Naive thymus-derived CD4-positive, alpha-beta T cell (primary cell): Measurements from ENCODE around the gene SULT6B1. TPM values are rescaled to one million over a fixed set of nuclear protein-coding genes. Genes with fewer than 3 reads are reported as not detected.
"Not testable (repeated sequence)": the region's sequence is repeated elsewhere in the genome, so short reads cannot be mapped to it uniquely, and the experiment has no call there.

Source experiments
- ATAC-seq: fragments of 150-1000 bp; cut with Tn5 transposase; 2 replicates; pipeline ENCODE4 v1.10.0; 2021; ENCODE audit warnings: mild to moderate bottlenecking, moderate library complexity
- CTCF ChIA-PET: fragments of 350-600 bp; sonication (Branson Sonifier 250); formaldehyde crosslinking; loops from one replicate; lab custom pipeline; 2021; ENCODE audit warnings: antibody characterized with exemption; lab: Charles Lee
- POLR2A ChIA-PET: fragments of 350-600 bp; sonication (Branson Sonifier 250); formaldehyde crosslinking; loops from one replicate; lab custom pipeline; 2021; ENCODE audit warnings: antibody characterized with exemption, inconsistent platforms; lab: Charles Lee
- DNase-seq, 9 donors: peaks; one replicate each; pipeline versions ENCODE4 v3.0.0 to v3.0.0-alpha.2; 2020 to 2022; ENCODE audit warnings: mixed read lengths in 1 of 9
- H3K27ac ChIP-seq: one replicate; pipeline ENCODE4 v1.7.0; 2013; ENCODE audit warnings: mild to moderate bottlenecking, low read depth, low read length, moderate library complexity
- H3K27me3 ChIP-seq, 2 donors: one replicate each; pipeline ENCODE4 v1.7.0; 2013; ENCODE audit warnings: low read length in 2 of 2, mild to moderate bottlenecking in 2 of 2, moderate library complexity in 2 of 2; ENCODE audit not compliant: control insufficient read depth in 2 of 2, insufficient read depth in 2 of 2
- H3K36me3 ChIP-seq, 3 experiments: 1 replicate in 2 of 3; 2 replicates in 1 of 3; pipeline ENCODE4 v1.7.0; 2013; ENCODE audit warnings: low read length in 3 of 3, mild to moderate bottlenecking in 3 of 3, moderate library complexity in 1 of 3; ENCODE audit not compliant: insufficient read depth in 3 of 3, control insufficient read depth in 2 of 3
- H3K4me1 ChIP-seq, 2 donors: one replicate each; pipeline ENCODE4 v1.7.0; 2013; ENCODE audit warnings: low read length in 2 of 2, mild to moderate bottlenecking in 2 of 2, moderate library complexity in 1 of 2; ENCODE audit not compliant: control insufficient read depth in 2 of 2, insufficient read depth in 2 of 2
- H3K4me3 ChIP-seq: 2 replicates; pipeline ENCODE4 v1.7.0; 2013; ENCODE audit warnings: mild to moderate bottlenecking, low read length
- H3K9me3 ChIP-seq, 3 experiments: 1 replicate in 2 of 3; 2 replicates in 1 of 3; pipeline ENCODE4 v1.7.0; 2013; ENCODE audit warnings: low read length in 3 of 3; ENCODE audit not compliant: control insufficient read depth in 2 of 3
- H3K27ac Mint-ChIP-seq, 9 donors: one replicate each; pipeline ENCODE4 v1.8.0; 2020 to 2022; ENCODE audit warnings: mixed read lengths in 9 of 9, mild to moderate bottlenecking in 8 of 9, moderate library complexity in 5 of 9, inconsistent platforms in 2 of 9
- H3K27me3 Mint-ChIP-seq, 5 donors: one replicate each; pipeline ENCODE4 v1.8.0; 2021 to 2022; ENCODE audit warnings: mixed read lengths in 5 of 5, mild to moderate bottlenecking in 1 of 5
- H3K36me3 Mint-ChIP-seq, 5 donors: one replicate each; pipeline ENCODE4 v1.8.0; 2020 to 2022; ENCODE audit warnings: mixed read lengths in 5 of 5, mild to moderate bottlenecking in 3 of 5, inconsistent platforms in 1 of 5
- H3K4me1 Mint-ChIP-seq, 7 donors: one replicate each; pipeline ENCODE4 v1.8.0; 2020 to 2022; ENCODE audit warnings: mixed read lengths in 7 of 7, mild to moderate bottlenecking in 3 of 7, inconsistent platforms in 1 of 7
- H3K4me3 Mint-ChIP-seq, 10 donors: one replicate each; pipeline ENCODE4 v1.8.0; 2020 to 2022; ENCODE audit warnings: mild to moderate bottlenecking in 10 of 10, mixed read lengths in 10 of 10, moderate library complexity in 6 of 10, inconsistent platforms in 2 of 10
- H3K9me3 Mint-ChIP-seq, 11 donors: one replicate each; pipeline ENCODE4 v1.8.0; 2020 to 2022; ENCODE audit warnings: mixed read lengths in 11 of 11, mild to moderate bottlenecking in 4 of 11, inconsistent platforms in 1 of 11, moderate library complexity in 1 of 11
- intact Hi-C, 2 donors: fragments of 100-400 bp; cut with micrococcal nuclease; formaldehyde crosslinking; loops; one replicate each; pipeline ENCODE4 v1.15.1; 2023
- polyA plus RNA-seq, 2 donors: library from polyadenylated mRNA; unstranded; fragments of 300-500 nt; fragmentation: Illumina TruSeq; gene quantifications; one replicate each; pipeline ENCODE4 v1.2.3, GENCODE V29; 2021
- total RNA-seq, 6 experiments: library from RNA in 5 of 6; stranded (reverse) in 5 of 6; gene quantifications; 1 replicate in 5 of 6; 2 replicates in 1 of 6; pipeline ENCODE4 v1.2.3 and lab custom pipeline; 2021 to 2026

The SULT6B1 gene
- total and polyA plus RNA-seq, 7 experiments from 2014 or later = not detected

GRCh38 chr2:37226863-37227262 lies 38.4 kb upstream of the SULT6B1 start:
- ChIA-PET POLR2A (interaction anchor here (0.9 kb wide), 1 partner anchor 1525 kb away, joined by 3 read pairs; the partner anchor contains the start of gene SRSF7), CTCF (no interaction called here)
- H3K36me3 ChIP-seq = peaks cover 0 to 27% (median 19%) of the 10 kb centered on the region in 3 experiments
- H3K27me3 ChIP-seq = no peaks in the 10 kb centered on the region
- Mint-ChIP-seq H3K4me3 (peak overlapping the region in 5 of 10 donors; percentile 20 to 57 (median 33)), H3K36me3 (peaks cover 4 to 39% (median 27%) of the 10 kb centered on the region in 5 donors), H3K27me3 (no peaks in the 10 kb centered on the region), H3K27ac (no peak overlapping the region), H3K9me3 (peaks cover 0 to 1% (median 0%) of the 10 kb centered on the region in 11 donors), H3K4me1 (peaks cover 40 to 70% (median 58%) of the 10 kb centered on the region in 7 donors)
- H3K9me3 ChIP-seq = no peaks in the 10 kb centered on the region
- intact Hi-C loops = no loop called here
- peaks cover 15 to 31% of the 10 kb centered on the region in 2 donors for H3K4me1 ChIP-seq
- no peak overlapping the region for H3K27ac ChIP-seq
- no peak overlapping the region for H3K4me3 ChIP-seq
- DNase-seq (no peak), ATAC-seq (no peak)

- DNase-seq, H3K9me3 ChIP-seq, H3K9me3 Mint-ChIP-seq, H3K27ac ChIP-seq, H3K27me3 Mint-ChIP-seq, POLR2A ChIA-PET, H3K4me3 ChIP-seq, ATAC-seq, H3K27me3 ChIP-seq, CTCF ChIA-PET, intact Hi-C loops: not testable (repeated sequence)
- peaks cover 0 to 34% (median 19%) of the 10 kb centered on the region in 3 experiments for H3K36me3 ChIP-seq
- Mint-ChIP-seq H3K4me3 (peak overlapping the region in 7 of 10 donors; percentile 1 to 46 (median 28)), H3K36me3 (peaks cover 7 to 54% (median 33%) of the 10 kb centered on the region in 5 donors), H3K27ac (peak overlapping the region in 1 of 9 donors; percentile 28), H3K4me1 (peaks cover 41 to 76% (median 65%) of the 10 kb centered on the region in 7 donors)
- H3K4me1 ChIP-seq = peaks cover 9 to 25% of the 10 kb centered on the region in 2 donors
Measured at GRCh38 chr2:37225129-37225528, 36.7 kb upstream of the SULT6B1 start.

- H3K9me3 Mint-ChIP-seq = peaks cover 0 to 1% (median 0%) of the 10 kb centered on the region in 11 donors
- no peaks in the 10 kb centered on the region for H3K27me3 Mint-ChIP-seq
- no peak for DNase-seq
- peak overlapping the region in 1 of 10 donors; percentile 18 for H3K4me3 Mint-ChIP-seq
- CTCF ChIA-PET = interaction anchor here (0.7 to 1.0 kb wide), 2 partner anchors 55 to 257 kb away, joined by 3 to 4 read pairs; no protein-coding TSS in a partner anchor
- H3K4me1 ChIP-seq = peaks cover 4 to 15% of the 10 kb centered on the region in 2 donors
- no peak overlapping the region for H3K27ac ChIP-seq
- no peaks in the 10 kb centered on the region for H3K9me3 ChIP-seq
- H3K4me3 ChIP-seq = no peak overlapping the region
- intact Hi-C loops = no loop called here
- peak overlapping the region in 1 of 9 donors; percentile 85 for H3K27ac Mint-ChIP-seq
- POLR2A ChIA-PET = interaction anchor here (0.6 kb wide), 1 partner anchor 14 kb away, joined by 4 read pairs; no protein-coding TSS in a partner anchor
- no peak for ATAC-seq
- peaks cover 36 to 70% (median 61%) of the 10 kb centered on the region in 7 donors for H3K4me1 Mint-ChIP-seq
- H3K27me3 ChIP-seq = no peaks in the 10 kb centered on the region
- H3K36me3 ChIP-seq = peaks cover 0 to 39% (median 19%) of the 10 kb centered on the region in 3 experiments
- H3K36me3 Mint-ChIP-seq = peaks cover 7 to 54% (median 33%) of the 10 kb centered on the region in 5 donors
Measured at GRCh38 chr2:37224063-37224462, 35.6 kb upstream of the SULT6B1 start.

- peak overlapping the region in 4 of 9 donors; percentile 28 to 72 (median 50) for H3K27ac Mint-ChIP-seq
- Histone ChIP-seq H3K9me3 (no peaks in the 10 kb centered on the region), H3K27ac (no peak overlapping the region), H3K27me3 (no peaks in the 10 kb centered on the region), H3K4me3 (no peak overlapping the region), H3K36me3 (peaks cover 0 to 41% (median 15%) of the 10 kb centered on the region in 3 experiments), H3K4me1 (peaks cover 4 to 15% of the 10 kb centered on the region in 2 donors)
- intact Hi-C loops = no loop called here
- no peak for ATAC-seq
- peaks cover 0 to 1% (median 0%) of the 10 kb centered on the region in 11 donors for H3K9me3 Mint-ChIP-seq
- H3K4me1 Mint-ChIP-seq = peaks cover 33 to 62% (median 55%) of the 10 kb centered on the region in 7 donors
- no peaks in the 10 kb centered on the region for H3K27me3 Mint-ChIP-seq
- H3K36me3 Mint-ChIP-seq = peaks cover 7 to 58% (median 37%) of the 10 kb centered on the region in 5 donors
- no peak for DNase-seq
- POLR2A ChIA-PET = no interaction called here
- CTCF ChIA-PET = interaction anchor here (0.6 to 1.4 kb wide), 3 partner anchors 8 to 429 kb away, joined by 3 to 5 read pairs (median 3); partner anchors contain the start of genes CEBPZ and NDUFAF7
- peak overlapping the region in 3 of 10 donors; percentile 6 to 25 (median 14) for H3K4me3 Mint-ChIP-seq
Measured at GRCh38 chr2:37223131-37223530, 34.7 kb upstream of the SULT6B1 start.

- Histone ChIP-seq H3K4me1 (no peaks in the 10 kb centered on the region), H3K4me3 (no peak overlapping the region), H3K9me3 (no peaks in the 10 kb centered on the region), H3K36me3 (peaks cover 7 to 47% (median 16%) of the 10 kb centered on the region in 3 experiments), H3K27ac (no peak overlapping the region), H3K27me3 (no peaks in the 10 kb centered on the region)
- H3K4me3 Mint-ChIP-seq = no peak overlapping the region
- ATAC-seq = no peak
- H3K27me3 Mint-ChIP-seq = no peaks in the 10 kb centered on the region
- H3K36me3 Mint-ChIP-seq = peaks cover 3 to 47% (median 32%) of the 10 kb centered on the region in 5 donors
- ChIA-PET POLR2A (interaction anchor here (1.3 kb wide), 1 partner anchor 10 kb away, joined by 4 read pairs; no protein-coding TSS in a partner anchor), CTCF (interaction anchor here (0.6 kb wide), 1 partner anchor 53 kb away, joined by 3 read pairs; no protein-coding TSS in a partner anchor)
- H3K4me1 Mint-ChIP-seq = peaks cover 14 to 34% (median 25%) of the 10 kb centered on the region in 7 donors
- H3K27ac Mint-ChIP-seq = no peak overlapping the region
- intact Hi-C loops = no loop called here
- no peak for DNase-seq
- no peaks in the 10 kb centered on the region for H3K9me3 Mint-ChIP-seq
Measured at GRCh38 chr2:37219046-37219445, 30.6 kb upstream of the SULT6B1 start.

- Mint-ChIP-seq H3K27ac (peak overlapping the region in 4 of 9 donors; percentile 6 to 65 (median 17)), H3K9me3 (peaks cover 0 to 10% (median 2%) of the 10 kb centered on the region in 11 donors)
Measured at GRCh38 chr2:37215250-37215649, 26.8 kb upstream of the SULT6B1 start.

More at GRCh38 chr2:37215250-37215649, 26.8 kb upstream of the SULT6B1 start:
- H3K4me1 ChIP-seq = no peaks in the 10 kb centered on the region
- intact Hi-C loops = no loop called here
- Mint-ChIP-seq H3K27me3 (no peaks in the 10 kb centered on the region), H3K4me3 (no peak overlapping the region), H3K36me3 (peaks cover 9 to 50% (median 38%) of the 10 kb centered on the region in 5 donors), H3K4me1 (peaks cover 0 to 11% (median 6%) of the 10 kb centered on the region in 7 donors)
- H3K36me3 ChIP-seq = peaks cover 19 to 63% (median 30%) of the 10 kb centered on the region in 3 experiments
- no peaks in the 10 kb centered on the region for H3K9me3 ChIP-seq
- DNase-seq (no peak), ATAC-seq (no peak)
- no peak overlapping the region for H3K4me3 ChIP-seq
- no peaks in the 10 kb centered on the region for H3K27me3 ChIP-seq
- ChIA-PET CTCF (no interaction called here), POLR2A (interaction anchor here (0.6 to 1.5 kb wide), 4 partner anchors 15 to 61 kb away, joined by 3 to 9 read pairs (median 4); no protein-coding TSS in a partner anchor)
- no peak overlapping the region for H3K27ac ChIP-seq
